Suppressor macrophage treated with lipopolysaccharide for 4 hours (primary cell): ENCODE measurements around the gene OR5L2.
"Not testable (repeated sequence)": the region's sequence is repeated elsewhere in the genome, so short reads cannot be mapped to it uniquely, and the experiment has no call there.

Source experiments
- DNase-seq: peaks from one replicate; pipeline ENCODE4 v3.0.0-alpha.2; 2020

The OR5L2 gene

GRCh38 chr11:55826919-55827318 is at the start of gene OR5L2:
TSS of gene OR5L2 (plus strand) at chr11:55827219. CDS start at chr11:55827219, 0 bp downstream.
- no peak for DNase-seq

GRCh38 chr11:55791606-55792005 is 35.4 kb upstream of the OR5L2 start:
- DNase-seq = no peak

- DNase-seq = no peak
Measured at GRCh38 chr11:55793321-55793720, 33.7 kb upstream of the OR5L2 start.

- no peak for DNase-seq
Measured at GRCh38 chr11:55795256-55795655, 31.8 kb upstream of the OR5L2 start, which contains the start of gene OR5D14. TSS of gene OR5D14 (plus strand) at chr11:55795556. CDS start at chr11:55795556, 0 bp downstream.

GRCh38 chr11:55806248-55806647 is 20.8 kb upstream of the OR5L2 start:
- DNase-seq = no peak

GRCh38 chr11:55811067-55811466 is 16.0 kb upstream of the OR5L2 start, which contains the start of gene OR5L1:
TSS of gene OR5L1 (plus strand) at chr11:55811367. CDS start at chr11:55811467, 100 bp downstream.
- DNase-seq = no peak

- no peak for DNase-seq
Measured at GRCh38 chr11:55819330-55819729, 7.7 kb upstream of the OR5L2 start, which contains the start of gene OR5D18. TSS of gene OR5D18 (plus strand) at chr11:55819630. CDS start at chr11:55819630, 0 bp downstream.

- no peak for DNase-seq
Measured at GRCh38 chr11:55838452-55838851, 11.4 kb downstream of the OR5L2 start, which contains the start of gene OR5D16. TSS of gene OR5D16 (plus strand) at chr11:55838752. CDS start at chr11:55838752, 0 bp downstream.

GRCh38 chr11:55847453-55847852 is 20.4 kb downstream of the OR5L2 start:
- no peak for DNase-seq

GRCh38 chr11:55849037-55849436 is 22.0 kb downstream of the OR5L2 start:
- no peak for DNase-seq

GRCh38 chr11:55852141-55852540 is 25.1 kb downstream of the OR5L2 start:
- no peak for DNase-seq

GRCh38 chr11:55854704-55855103 is 27.7 kb downstream of the OR5L2 start:
- DNase-seq = no peak

- not testable (repeated sequence) for DNase-seq
Measured at GRCh38 chr11:55867354-55867753, 40.3 kb downstream of the OR5L2 start.

- not testable (repeated sequence) for DNase-seq
Measured at GRCh38 chr11:55872731-55873130, 45.7 kb downstream of the OR5L2 start.

- not testable (repeated sequence) for DNase-seq
Measured at GRCh38 chr11:55873146-55873545, 46.1 kb downstream of the OR5L2 start.
